Body of pancreas (tissue), 4 donors: ENCODE measurements around the gene RPS6KA5. TPM values are rescaled to one million over a fixed set of nuclear protein-coding genes. Genes with fewer than 3 reads are reported as not detected.

Source experiments
- ATAC-seq: fragments of 150-250 bp; one replicate; pipeline ENCODE4 v1.9.1; 2016
- DNase-seq, 4 donors: peaks; one replicate each; pipeline ENCODE4 v3.0.0-alpha.2; 2019
- H3K27ac ChIP-seq, 4 donors: fragments of 200-600 bp; sonication (generic); 1 replicate in 3 of 4; 2 replicates in 1 of 4; pipeline versions ENCODE4 v1.5.1 to v1.6.1; 2016 to 2019; ENCODE audit warnings: mild to moderate bottlenecking in 1 of 4, mixed read lengths in 1 of 4, moderate library complexity in 1 of 4
- H3K27me3 ChIP-seq, 2 donors: fragments of 200-600 bp; sonication (generic); one replicate each; pipeline ENCODE4 v1.6.0; 2016; ENCODE audit warnings: mild to moderate bottlenecking in 1 of 2
- H3K36me3 ChIP-seq, 2 donors: fragments of 200-600 bp; sonication (generic); replicated peaks in 1 of 2; 2 replicates each; pipeline ENCODE4 v1.5.1; 2016; ENCODE audit warnings: low read depth in 2 of 2; ENCODE audit not compliant: insufficient read depth in 1 of 2
- H3K4me1 ChIP-seq: fragments of 200-600 bp; sonication (generic); one replicate; pipeline ENCODE4 v1.6.0; 2016
- H3K4me3 ChIP-seq, 2 donors: fragments of 200-600 bp; sonication (generic); 1 replicate in 1 of 2; 2 replicates in 1 of 2; pipeline ENCODE4 v1.5.1; 2016 to 2019
- H3K9me3 ChIP-seq, 3 donors: fragments of 200-600 bp; sonication (generic); 1 replicate in 2 of 3; 2 replicates in 1 of 3; pipeline ENCODE4 v1.5.1; 2016
- CTCF ChIP-seq, 7 experiments: fragments of 450-650 bp in 4 of 7; fragments of 200-600 bp in 3 of 7; sonication (generic) in 3 of 7; IDR thresholded peaks; one replicate each; pipeline ENCODE4 v1.5.1; 2016 to 2019; ENCODE audit warnings: antibody characterized with exemption in 7 of 7
- POLR2A ChIP-seq, 3 donors: fragments of 450-650 bp; IDR thresholded peaks; one replicate each; pipeline ENCODE4 v1.6.1; 2016; ENCODE audit warnings: antibody characterized with exemption in 3 of 3, mild to moderate bottlenecking in 2 of 3
- WGBS, 2 donors: methylation state at CpG; one replicate each; pipeline ENCODE4 v1.1.5; 2017; 5-methylcytosine and 5-hydroxymethylcytosine counted together
- intact Hi-C: fragments of 100-400 bp; cut with DNase I; formaldehyde crosslinking; loops from one replicate; pipeline ENCODE4 v1.15.1; 2023
- total RNA-seq, 2 donors: library from RNA; depleted of rRNA; stranded (reverse); fragments of >200 nt; gene quantifications; one replicate each; pipeline ENCODE4 v1.1.0, GENCODE V29; 2016

The RPS6KA5 gene
- total RNA-seq, 2 donors from 2014 or later, result 0.66 to 2.9 TPM

DNA sequence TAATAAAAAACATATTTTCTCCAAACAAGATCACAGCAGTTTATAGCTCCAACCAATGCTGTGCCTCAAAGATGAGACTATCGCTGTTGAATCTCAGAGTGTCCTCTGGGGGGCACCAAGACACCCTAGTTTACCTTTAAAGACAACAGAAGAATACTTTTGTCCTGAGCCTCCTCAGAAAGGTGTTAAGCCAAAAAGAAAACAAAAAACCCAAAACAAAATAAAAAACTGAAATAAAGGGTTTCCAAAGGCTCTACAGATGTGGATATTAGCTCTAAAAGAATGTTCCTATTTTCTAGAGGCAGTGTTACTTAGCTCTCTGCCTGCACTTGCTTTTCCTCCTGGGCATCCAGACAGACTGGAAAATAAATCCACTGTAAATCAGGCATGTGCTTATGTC, 157.3 kb downstream of the RPS6KA5 start:
- Histone ChIP-seq H3K4me3 (no peak overlapping the region), H3K36me3 (no peaks in the 10 kb centered on the region), H3K27me3 (no peaks in the 10 kb centered on the region), H3K27ac (no peak overlapping the region), H3K4me1 (no peaks in the 10 kb centered on the region), H3K9me3 (no peaks in the 10 kb centered on the region)
- 4 to 5% methylated on average over 1 of the region's 1 CpG for WGBS, 2 donors
- ATAC-seq (peak; percentile 55), DNase-seq (peak; percentile 49 to 65 (median 58))
- intact Hi-C loops, result loop anchor here (5.0 to 10.0 kb wide), 2 partner anchors 269 to 382 kb away; no protein-coding TSS in a partner anchor
- TF ChIP-seq POLR2A (IDR thresholded peaks at IDR 0.05) (no peak), CTCF (IDR thresholded peaks at IDR 0.05) (peak; percentile 9 to 75 (median 71))

- Histone ChIP-seq H3K27ac (no peak overlapping the region), H3K4me3 (no peak overlapping the region), H3K27me3 (no peaks in the 10 kb centered on the region), H3K9me3 (no peaks in the 10 kb centered on the region), H3K4me1 (no peaks in the 10 kb centered on the region), H3K36me3 (no peaks in the 10 kb centered on the region)
- intact Hi-C loops, result loop anchor here (5.0 to 10.0 kb wide), 2 partner anchors 272 to 384 kb away; no protein-coding TSS in a partner anchor
- DNase-seq (no peak), ATAC-seq (no peak)
- TF ChIP-seq POLR2A (IDR thresholded peaks at IDR 0.05) (no peak), CTCF (IDR thresholded peaks at IDR 0.05) (no peak)
- 69 to 73% methylated on average over 2 of the region's 2 CpGs for WGBS, 2 donors
Observed at GRCh38 chr14:90900476-90901083, 159.9 kb downstream of the RPS6KA5 start.

DNA sequence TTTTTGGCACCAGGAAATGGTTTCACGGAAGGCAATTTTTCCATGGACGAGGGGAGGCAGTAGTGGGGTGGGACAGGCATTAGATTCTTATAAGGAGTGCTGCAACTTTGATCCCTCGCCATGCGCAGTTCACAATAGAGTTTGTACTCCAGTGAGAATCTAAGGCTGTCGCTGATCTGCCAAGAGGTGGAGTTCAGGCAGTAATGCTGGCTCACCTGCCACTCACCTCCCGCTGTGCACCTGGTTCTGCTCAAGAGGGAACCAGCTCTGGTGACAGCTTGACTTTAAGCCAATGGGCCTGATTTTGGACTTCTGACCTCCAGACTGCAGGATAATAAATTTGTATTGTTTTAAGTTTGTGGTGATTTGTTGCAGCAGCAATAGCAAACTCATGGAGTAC, 163.4 kb downstream of the RPS6KA5 start:
- 85 to 90% methylated on average over 6 of the region's 6 CpGs for WGBS, 2 donors
- Histone ChIP-seq H3K27ac (no peak overlapping the region), H3K4me1 (no peaks in the 10 kb centered on the region), H3K4me3 (no peak overlapping the region), H3K9me3 (no peaks in the 10 kb centered on the region), H3K36me3 (no peaks in the 10 kb centered on the region), H3K27me3 (no peaks in the 10 kb centered on the region)
- DNase-seq, result no peak
- no peak for TF ChIP-seq CTCF (IDR thresholded peaks at IDR 0.05)
- no peak for TF ChIP-seq POLR2A (IDR thresholded peaks at IDR 0.05)
- intact Hi-C loops, result no loop called here
- no peak for ATAC-seq

GRCh38 chr14:90894241-90894640, 166.2 kb downstream of the RPS6KA5 start:
- intact Hi-C loops, result no loop called here
- WGBS, 2 donors, result 80 to 81% methylated on average over 6 of the region's 6 CpGs
- Histone ChIP-seq H3K27me3 (no peaks in the 10 kb centered on the region), H3K9me3 (no peaks in the 10 kb centered on the region), H3K27ac (no peak overlapping the region), H3K4me3 (no peak overlapping the region), H3K4me1 (no peaks in the 10 kb centered on the region), H3K36me3 (no peaks in the 10 kb centered on the region)
- ATAC-seq (no peak), DNase-seq (no peak)
- no peak for TF ChIP-seq CTCF (IDR thresholded peaks at IDR 0.05)
- no peak for TF ChIP-seq POLR2A (IDR thresholded peaks at IDR 0.05)

DNA sequence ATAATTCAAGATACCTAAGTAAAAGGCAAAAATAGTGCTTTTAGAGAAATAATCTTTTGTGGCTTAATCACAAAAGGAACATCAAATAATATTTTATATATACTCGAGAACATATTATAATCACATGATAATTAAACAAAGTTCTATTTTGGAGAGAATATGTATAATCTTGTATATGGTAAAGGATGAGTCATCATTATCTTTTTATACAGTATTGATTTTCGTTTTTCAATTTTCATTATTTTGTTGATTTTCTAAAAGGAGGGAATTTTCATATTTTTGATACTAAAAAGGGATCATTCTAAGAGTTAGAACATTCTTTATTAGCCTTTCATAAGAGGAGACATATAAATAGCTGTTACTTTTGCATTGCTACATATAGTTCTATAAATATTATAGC, 166.9 kb downstream of the RPS6KA5 start:
- 66 to 76% methylated on average over 2 of the region's 2 CpGs for WGBS, 2 donors
- Histone ChIP-seq H3K4me1 (no peaks in the 10 kb centered on the region), H3K4me3 (no peak overlapping the region), H3K27me3 (no peaks in the 10 kb centered on the region), H3K27ac (no peak overlapping the region), H3K36me3 (no peaks in the 10 kb centered on the region), H3K9me3 (no peaks in the 10 kb centered on the region)
- DNase-seq (no peak), ATAC-seq (no peak)
- TF ChIP-seq CTCF (IDR thresholded peaks at IDR 0.05) (no peak), POLR2A (IDR thresholded peaks at IDR 0.05) (no peak)
- intact Hi-C loops, result no loop called here
